AG04450 (cell line): ENCODE measurements around the gene PCDHA12. TPM values are rescaled to one million over a fixed set of nuclear protein-coding genes. Genes with fewer than 3 reads are reported as not detected.
"Not testable (repeated sequence)": the region's sequence is repeated elsewhere in the genome, so short reads cannot be mapped to it uniquely, and the experiment has no call there.

Source experiments
- CTCF ChIA-PET: fragments of 300-600, 350-600 bp; formaldehyde crosslinking; extraction: SDS; loops from one replicate; lab custom pipeline; 2022; ENCODE audit warnings: antibody characterized with exemption, inconsistent platforms; lab: Charles Lee
- POLR2A ChIA-PET: fragments of 350-600 bp; formaldehyde crosslinking; extraction: SDS; loops from one replicate; lab custom pipeline; 2021; ENCODE audit warnings: antibody characterized with exemption, inconsistent platforms; lab: Yijun Ruan, JAX
- DNase-seq: peaks from one replicate; pipeline ENCODE4 v3.0.0-alpha.2; 2011; ENCODE audit warnings: low read depth, low spot score
- H3K27ac ChIP-seq: one replicate; pipeline ENCODE4 v1.5.1; 2012; ENCODE audit warnings: low read depth, low read length, control low read depth
- H3K27me3 ChIP-seq: one replicate; pipeline ENCODE4 v1.6.0; 2012; ENCODE audit warnings: low read length; ENCODE audit not compliant: control insufficient read depth, insufficient read depth
- H3K4me3 ChIP-seq: 2 replicates; pipeline ENCODE4 v1.5.1; 2011; ENCODE audit warnings: mild to moderate bottlenecking, low read depth, low read length, control low read depth
- H3K9me3 ChIP-seq: 2 replicates; pipeline ENCODE4 v1.5.1; 2012; ENCODE audit warnings: low read length; ENCODE audit not compliant: control insufficient read depth, insufficient read depth
- polyA minus RNA-seq: library from RNA; depleted of rRNA, polyadenylated mRNA; stranded (reverse); fragments of >200 nt; gene quantifications from 2 replicates; pipeline ENCODE4 v1.2.3, GENCODE V29; 2011; rRNA and poly(A)+ RNA removed
- polyA plus RNA-seq: library from polyadenylated mRNA; depleted of rRNA; stranded (reverse); fragments of >200 nt; gene quantifications from 2 replicates; pipeline ENCODE4 v1.2.3, GENCODE V29; 2011; rRNA removed
- TF ChIP-seq, protein P1 (sequence below): IDR thresholded peaks from 2 replicates; pipeline ENCODE4 v1.5.1; 2011; ENCODE audit warnings: low read depth, low read length, control low read depth, inconsistent platforms

PCDHA12 gene, protein sequence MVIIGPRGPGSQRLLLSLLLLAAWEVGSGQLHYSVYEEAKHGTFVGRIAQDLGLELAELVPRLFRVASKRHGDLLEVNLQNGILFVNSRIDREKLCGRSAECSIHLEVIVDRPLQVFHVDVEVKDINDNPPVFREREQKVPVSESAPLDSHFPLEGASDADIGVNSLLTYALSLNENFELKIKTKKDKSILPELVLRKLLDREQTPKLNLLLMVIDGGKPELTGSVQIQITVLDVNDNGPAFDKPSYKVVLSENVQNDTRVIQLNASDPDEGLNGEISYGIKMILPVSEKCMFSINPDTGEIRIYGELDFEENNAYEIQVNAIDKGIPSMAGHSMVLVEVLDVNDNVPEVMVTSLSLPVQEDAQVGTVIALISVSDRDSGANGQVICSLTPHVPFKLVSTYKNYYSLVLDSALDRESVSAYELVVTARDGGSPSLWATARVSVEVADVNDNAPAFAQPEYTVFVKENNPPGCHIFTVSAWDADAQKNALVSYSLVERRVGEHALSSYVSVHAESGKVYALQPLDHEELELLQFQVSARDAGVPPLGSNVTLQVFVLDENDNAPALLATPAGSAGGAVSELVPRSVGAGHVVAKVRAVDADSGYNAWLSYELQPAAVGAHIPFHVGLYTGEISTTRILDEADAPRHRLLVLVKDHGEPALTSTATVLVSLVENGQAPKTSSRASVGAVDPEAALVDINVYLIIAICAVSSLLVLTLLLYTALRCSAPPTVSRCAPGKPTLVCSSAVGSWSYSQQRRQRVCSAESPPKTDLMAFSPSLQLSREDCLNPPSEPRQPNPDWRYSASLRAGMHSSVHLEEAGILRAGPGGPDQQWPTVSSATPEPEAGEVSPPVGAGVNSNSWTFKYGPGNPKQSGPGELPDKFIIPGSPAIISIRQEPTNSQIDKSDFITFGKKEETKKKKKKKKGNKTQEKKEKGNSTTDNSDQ
- polyA plus RNA-seq (not detected in 2 replicates), polyA minus RNA-seq (0.14 TPM in 1 of 2 replicates, not detected in the other)

GRCh38 chr5:140875085-140876065 lies at the start of gene PCDHA12:
PCDHA12 (plus strand) TSS chr5:140875308; CDS start chr5:140875473, 165 bp downstream.
- Histone ChIP-seq H3K9me3 (peaks cover 34% of the 10 kb centered on the region), H3K27ac (no peak within 1 kb of the TSS), H3K4me3 (no peak within 1 kb of the TSS), H3K27me3 (no peaks in the 10 kb centered on the region)
- no peak for DNase-seq
- POLR2A ChIA-PET, result no interaction called here
- TF ChIP-seq, protein P1, sequence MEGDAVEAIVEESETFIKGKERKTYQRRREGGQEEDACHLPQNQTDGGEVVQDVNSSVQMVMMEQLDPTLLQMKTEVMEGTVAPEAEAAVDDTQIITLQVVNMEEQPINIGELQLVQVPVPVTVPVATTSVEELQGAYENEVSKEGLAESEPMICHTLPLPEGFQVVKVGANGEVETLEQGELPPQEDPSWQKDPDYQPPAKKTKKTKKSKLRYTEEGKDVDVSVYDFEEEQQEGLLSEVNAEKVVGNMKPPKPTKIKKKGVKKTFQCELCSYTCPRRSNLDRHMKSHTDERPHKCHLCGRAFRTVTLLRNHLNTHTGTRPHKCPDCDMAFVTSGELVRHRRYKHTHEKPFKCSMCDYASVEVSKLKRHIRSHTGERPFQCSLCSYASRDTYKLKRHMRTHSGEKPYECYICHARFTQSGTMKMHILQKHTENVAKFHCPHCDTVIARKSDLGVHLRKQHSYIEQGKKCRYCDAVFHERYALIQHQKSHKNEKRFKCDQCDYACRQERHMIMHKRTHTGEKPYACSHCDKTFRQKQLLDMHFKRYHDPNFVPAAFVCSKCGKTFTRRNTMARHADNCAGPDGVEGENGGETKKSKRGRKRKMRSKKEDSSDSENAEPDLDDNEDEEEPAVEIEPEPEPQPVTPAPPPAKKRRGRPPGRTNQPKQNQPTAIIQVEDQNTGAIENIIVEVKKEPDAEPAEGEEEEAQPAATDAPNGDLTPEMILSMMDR, result no peak
- CTCF ChIA-PET, result interaction anchor here (0.5 kb wide), 1 partner anchor 1585 kb away, joined by 3 read pairs; no protein-coding TSS in a partner anchor

DNA sequence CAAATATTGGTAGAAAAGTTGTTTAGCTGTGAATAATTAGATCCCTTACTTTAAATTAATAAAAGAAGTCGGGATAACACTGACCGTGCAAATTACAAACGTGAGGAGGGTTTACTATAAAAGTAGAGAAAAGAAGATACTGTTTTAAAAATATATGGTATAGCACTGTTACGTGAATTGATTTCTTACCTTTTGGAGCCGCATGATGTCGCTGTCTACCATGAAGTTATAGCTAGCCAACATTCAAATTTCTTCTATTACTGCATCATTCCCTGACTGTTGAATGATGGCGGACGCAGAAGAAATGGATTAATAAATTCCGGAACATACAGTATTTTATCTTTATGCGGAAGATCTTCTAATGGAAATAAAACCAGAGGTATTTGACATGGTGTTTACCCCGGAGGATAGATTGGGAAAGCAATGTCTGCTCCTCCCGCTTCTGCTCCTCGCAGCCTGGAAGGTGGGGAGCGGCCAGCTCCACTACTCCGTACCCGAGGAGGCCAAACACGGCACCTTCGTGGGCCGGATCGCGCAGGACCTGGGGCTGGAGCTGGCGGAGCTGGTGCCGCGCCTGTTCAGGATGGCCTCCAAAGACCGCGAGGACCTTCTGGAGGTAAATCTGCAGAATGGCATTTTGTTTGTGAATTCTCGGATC lies 47.3 kb upstream of the PCDHA12 start, which contains the start of gene PCDHA6:
Gene PCDHA6 (plus strand): TSS at position 257 of the 658 bp plus-strand sequence. CDS start 132 bp downstream, at position 389.
- H3K4me3 ChIP-seq, result no peak within 1 kb of the TSS
- H3K27me3 ChIP-seq, result no peaks in the 10 kb centered on the region
- ChIA-PET POLR2A (no interaction called here), CTCF (no interaction called here)
- TF ChIP-seq, protein P1, result no peak
- peaks cover 32% of the 10 kb centered on the region for H3K9me3 ChIP-seq
- H3K27ac ChIP-seq, result no peak within 1 kb of the TSS
- DNase-seq, result no peak

DNA sequence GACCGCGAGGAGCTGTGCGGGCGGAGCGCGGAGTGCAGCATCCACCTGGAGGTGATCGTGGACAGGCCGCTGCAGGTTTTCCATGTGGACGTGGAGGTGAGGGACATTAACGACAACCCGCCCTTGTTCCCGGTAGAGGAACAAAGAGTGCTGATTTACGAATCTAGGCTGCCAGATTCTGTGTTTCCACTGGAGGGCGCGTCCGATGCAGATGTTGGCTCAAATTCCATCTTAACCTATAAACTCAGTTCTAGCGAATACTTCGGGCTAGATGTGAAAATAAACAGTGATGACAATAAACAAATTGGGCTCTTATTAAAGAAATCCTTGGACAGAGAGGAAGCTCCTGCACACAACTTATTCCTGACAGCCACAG lies 46.8 kb upstream of the PCDHA12 start:
- Histone ChIP-seq H3K4me3 (no peak overlapping the region), H3K27me3 (no peaks in the 10 kb centered on the region), H3K9me3 (peaks cover 27% of the 10 kb centered on the region), H3K27ac (no peak overlapping the region)
- ChIA-PET CTCF (no interaction called here), POLR2A (no interaction called here)
- DNase-seq, result no peak
- TF ChIP-seq, protein P1, result no peak

- H3K4me3 ChIP-seq, DNase-seq, CTCF ChIA-PET, H3K27ac ChIP-seq, POLR2A ChIA-PET, H3K27me3 ChIP-seq: not testable (repeated sequence)
- peaks cover 26% of the 10 kb centered on the region for H3K9me3 ChIP-seq
Observed at GRCh38 chr5:140829511-140830501, 45.3 kb upstream of the PCDHA12 start.
